ENCODE results near the gene PGLYRP1.

PGLYRP1 gene

GRCh38 chr19:46032597-46033025 is 9.8 kb upstream of the PGLYRP1 start:
- H3K36me3 ChIP-seq (ENCODE audit: control insufficient read depth in 2 of 2, insufficient read depth in 1 of 2, low read length in 2 of 2): no peaks in the 10 kb centered on the region
- no peak overlapping the region for H3K27ac ChIP-seq (ENCODE audit: extremely low read depth, low read depth, low read length)
- H3K4me1 ChIP-seq (ENCODE audit: control insufficient read depth, insufficient read depth, low read length): peaks cover 8% of the 10 kb centered on the region; the same call in 1 of the 2 replicates
- POLR2A ChIA-PET: interaction anchor here (1.5 kb wide), 2 partner anchors 8 to 17 kb away, joined by 4 read pairs; partner anchors contain the start of gene IGFL4
- CTCF ChIA-PET: interaction anchor here (0.8 to 21.8 kb wide), 5 partner anchors 11 to 232 kb away, joined by 3 to 625 read pairs (median 3); no protein-coding TSS in a partner anchor
- TF ChIP-seq ZNF544 (tag by site-specific recombination; IDR thresholded peaks at IDR 0.05) (no peak), ZNF433 (tag by site-specific recombination; IDR thresholded peaks at IDR 0.05; ENCODE audit: low read depth) (no peak), ZNF398 (tag by site-specific recombination; IDR thresholded peaks at IDR 0.05) (no peak), ZNF114 (tag by site-specific recombination; IDR thresholded peaks at IDR 0.05) (no peak), ZNF830 (tag by site-specific recombination; IDR thresholded peaks at IDR 0.05; ENCODE audit: low read depth) (no peak), ZNF600 (tag by site-specific recombination; IDR thresholded peaks at IDR 0.05) (no peak), ZNF660 (tag by site-specific recombination; IDR thresholded peaks at IDR 0.05) (no peak), ZNF416 (tag by site-specific recombination; IDR thresholded peaks at IDR 0.05) (no peak), ZNF16 (tag by site-specific recombination; IDR thresholded peaks at IDR 0.05; ENCODE audit: low read depth) (no peak), ZNF529 (tag by site-specific recombination; IDR thresholded peaks at IDR 0.05; ENCODE audit: insufficient replicate concordance) (no peak), ZNF747 (tag by site-specific recombination; IDR thresholded peaks at IDR 0.05) (no peak)
- H3K4me3 ChIP-seq (ENCODE audit: low read depth, low read length): no peak overlapping the region
- no peaks in the 10 kb centered on the region for H3K9me3 ChIP-seq (ENCODE audit: control insufficient read depth, insufficient read depth, low read depth, low read length)

GRCh38 chr19:46031781-46032596 is 9.1 kb upstream of the PGLYRP1 start:
- H3K4me1 ChIP-seq (ENCODE audit: control insufficient read depth, insufficient read depth, low read length): peaks cover 8% of the 10 kb centered on the region; the same call in 1 of the 2 replicates
- H3K4me3 ChIP-seq (ENCODE audit: low read depth, low read length): no peak overlapping the region
- H3K27ac ChIP-seq (ENCODE audit: extremely low read depth, low read depth, low read length): no peak overlapping the region
- CTCF ChIA-PET: interaction anchor here (0.6 to 21.8 kb wide), 5 partner anchors 32 to 233 kb away, joined by 3 to 625 read pairs (median 3); no protein-coding TSS in a partner anchor
- POLR2A ChIA-PET: interaction anchor here (1.5 kb wide), 1 partner anchor 9 kb away, joined by 4 read pairs; the partner anchor contains the start of gene IGFL4
- no peaks in the 10 kb centered on the region for H3K9me3 ChIP-seq (ENCODE audit: control insufficient read depth, insufficient read depth, low read depth, low read length)
- H3K36me3 ChIP-seq (ENCODE audit: control insufficient read depth in 2 of 2, insufficient read depth in 1 of 2, low read length in 2 of 2): no peaks in the 10 kb centered on the region
- no peak for TF ChIP-seq ZNF146 (tag by site-specific recombination; IDR thresholded peaks at IDR 0.05)
- TF ChIP-seq KLF17 (tag by site-specific recombination; IDR thresholded peaks at IDR 0.05): no peak
- no peak for TF ChIP-seq ZNF23 (tag by site-specific recombination; IDR thresholded peaks at IDR 0.05; ENCODE audit: borderline replicate concordance)
- TF ChIP-seq INSM2 (tag by site-specific recombination; IDR thresholded peaks at IDR 0.05): no peak
- no peak for TF ChIP-seq ZBTB1 (tag by site-specific recombination; IDR thresholded peaks at IDR 0.05)
- TF ChIP-seq ZNF138 (tag by site-specific recombination; IDR thresholded peaks at IDR 0.05; ENCODE audit: borderline replicate concordance): no peak
- no peak for TF ChIP-seq ZNF132 (tag by site-specific recombination; IDR thresholded peaks at IDR 0.05; ENCODE audit: borderline replicate concordance)
- TF ChIP-seq PBX3 (CRISPR knock-in tag; IDR thresholded peaks at IDR 0.05): no peak
- TF ChIP-seq ZBTB7A (tag by site-specific recombination; IDR thresholded peaks at IDR 0.05; ENCODE audit: low read depth): no peak
- no peak for TF ChIP-seq ZBTB44 (tag by site-specific recombination; IDR thresholded peaks at IDR 0.05)
- no peak for TF ChIP-seq ZXDB (tag by site-specific recombination; IDR thresholded peaks at IDR 0.05)
- no peak for TF ChIP-seq ZNF654 (tag by site-specific recombination; IDR thresholded peaks at IDR 0.05; ENCODE audit: low read depth)
- no peak for TF ChIP-seq ZBTB26 (tag by site-specific recombination; optimal IDR thresholded peaks at IDR 0.05)
- no peak for TF ChIP-seq TCF7L2 (IDR thresholded peaks at IDR 0.05; ENCODE audit: borderline replicate concordance, low read depth, low read length)

Data from HEK293 (cell line).